SK-N-SH (cell line): ENCODE data around the gene CREB5.

ENCODE experiments used
- GABPA ChIP-seq: IDR thresholded peaks from 2 replicates; pipeline ENCODE4 v1.4.0; 2012; ENCODE audit warnings: low read depth, mild to moderate bottlenecking
- MAX ChIP-seq: IDR thresholded peaks from 2 replicates; pipeline ENCODE4 v1.4.0; 2012; ENCODE audit warnings: low read depth
- PBX3 ChIP-seq: IDR thresholded peaks from 2 replicates; pipeline ENCODE4; 2012
- RCOR1 ChIP-seq: fragments of 150-350 bp; IDR thresholded peaks from 2 replicates; pipeline ENCODE4 v1.6.1; 2017; ENCODE audit warnings: antibody characterized with exemption, low read length
- SIN3A ChIP-seq: IDR thresholded peaks from 2 replicates; pipeline ENCODE4 v1.6.1; 2012; ENCODE audit warnings: low read depth, mild to moderate bottlenecking, low read length, moderate library complexity, borderline replicate concordance
- USF2 ChIP-seq: fragments of 150-350 bp; IDR thresholded peaks from 2 replicates; pipeline ENCODE4 v1.6.1; 2017; ENCODE audit warnings: antibody characterized with exemption, low read length, low read depth, borderline replicate concordance
- TF ChIP-seq, protein P1 (sequence below): fragments of 200-600 bp; sonication (generic); IDR thresholded peaks from 2 replicates; pipeline ENCODE4 v1.6.1; 2017; ENCODE audit warnings: antibody characterized with exemption, mild to moderate bottlenecking, moderate library complexity

GRCh38 chr7:28490831-28491230, 78.5 kb downstream of the CREB5 start:
- TF ChIP-seq, protein P1, sequence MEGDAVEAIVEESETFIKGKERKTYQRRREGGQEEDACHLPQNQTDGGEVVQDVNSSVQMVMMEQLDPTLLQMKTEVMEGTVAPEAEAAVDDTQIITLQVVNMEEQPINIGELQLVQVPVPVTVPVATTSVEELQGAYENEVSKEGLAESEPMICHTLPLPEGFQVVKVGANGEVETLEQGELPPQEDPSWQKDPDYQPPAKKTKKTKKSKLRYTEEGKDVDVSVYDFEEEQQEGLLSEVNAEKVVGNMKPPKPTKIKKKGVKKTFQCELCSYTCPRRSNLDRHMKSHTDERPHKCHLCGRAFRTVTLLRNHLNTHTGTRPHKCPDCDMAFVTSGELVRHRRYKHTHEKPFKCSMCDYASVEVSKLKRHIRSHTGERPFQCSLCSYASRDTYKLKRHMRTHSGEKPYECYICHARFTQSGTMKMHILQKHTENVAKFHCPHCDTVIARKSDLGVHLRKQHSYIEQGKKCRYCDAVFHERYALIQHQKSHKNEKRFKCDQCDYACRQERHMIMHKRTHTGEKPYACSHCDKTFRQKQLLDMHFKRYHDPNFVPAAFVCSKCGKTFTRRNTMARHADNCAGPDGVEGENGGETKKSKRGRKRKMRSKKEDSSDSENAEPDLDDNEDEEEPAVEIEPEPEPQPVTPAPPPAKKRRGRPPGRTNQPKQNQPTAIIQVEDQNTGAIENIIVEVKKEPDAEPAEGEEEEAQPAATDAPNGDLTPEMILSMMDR = no peak
- no peak for TF ChIP-seq PBX3
- no peak for TF ChIP-seq GABPA
- TF ChIP-seq USF2 = no peak
- no peak for TF ChIP-seq SIN3A
- no peak for TF ChIP-seq MAX
- TF ChIP-seq RCOR1 = no peak
